NCI-H128 (cell line): ENCODE data around the gene KIRREL3.

Experiments
- DNase-seq: peaks from one replicate; lab custom pipeline; 2025; ENCODE audit not compliant: unreplicated experiment; lab: John Stamatoyannopoulos, UW

Gene KIRREL3

GRCh38 chr11:126793596-126793995, 207.0 kb downstream of the KIRREL3 start:
- no peak for DNase-seq

DNA sequence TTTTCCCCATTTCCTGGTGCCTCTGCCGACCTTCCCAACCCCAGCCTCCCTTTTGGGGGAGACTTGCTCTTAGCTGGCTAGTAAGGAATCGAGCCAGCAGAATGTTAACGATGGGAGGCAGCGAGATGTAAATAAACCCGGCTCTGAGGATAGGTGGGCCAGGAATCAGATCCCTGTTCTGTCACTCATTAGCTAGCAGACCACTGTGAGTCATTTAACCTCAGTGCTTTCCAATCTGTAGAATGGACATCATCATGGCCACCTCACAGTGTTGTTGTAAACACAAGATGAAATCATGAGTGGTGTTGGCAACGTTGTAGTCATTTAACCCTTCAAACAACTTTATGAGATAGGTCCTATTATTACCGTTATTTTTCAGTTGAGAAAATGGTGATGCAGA, 208.6 kb downstream of the KIRREL3 start:
- DNase-seq: no peak

DNA sequence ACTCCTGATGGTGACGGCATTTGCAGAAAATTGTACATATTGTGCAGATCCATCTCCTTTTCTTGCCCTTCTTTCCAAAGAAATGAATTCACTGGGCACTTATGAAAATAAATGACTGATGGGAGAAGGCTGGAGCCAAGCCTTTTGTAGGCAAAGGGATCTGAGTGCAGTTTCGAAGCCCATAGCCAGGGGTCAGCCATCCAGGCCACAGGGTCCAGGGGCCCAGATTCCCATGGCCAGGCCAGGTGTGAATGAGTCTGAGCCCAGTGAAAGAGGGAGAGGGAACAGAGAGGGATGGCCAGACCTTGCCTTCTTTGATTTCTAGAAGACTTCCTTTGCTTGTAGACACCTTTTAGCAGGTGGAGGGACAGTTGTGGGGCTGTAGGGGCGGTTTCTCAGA, 209.1 kb downstream of the KIRREL3 start:
- DNase-seq: no peak

DNA sequence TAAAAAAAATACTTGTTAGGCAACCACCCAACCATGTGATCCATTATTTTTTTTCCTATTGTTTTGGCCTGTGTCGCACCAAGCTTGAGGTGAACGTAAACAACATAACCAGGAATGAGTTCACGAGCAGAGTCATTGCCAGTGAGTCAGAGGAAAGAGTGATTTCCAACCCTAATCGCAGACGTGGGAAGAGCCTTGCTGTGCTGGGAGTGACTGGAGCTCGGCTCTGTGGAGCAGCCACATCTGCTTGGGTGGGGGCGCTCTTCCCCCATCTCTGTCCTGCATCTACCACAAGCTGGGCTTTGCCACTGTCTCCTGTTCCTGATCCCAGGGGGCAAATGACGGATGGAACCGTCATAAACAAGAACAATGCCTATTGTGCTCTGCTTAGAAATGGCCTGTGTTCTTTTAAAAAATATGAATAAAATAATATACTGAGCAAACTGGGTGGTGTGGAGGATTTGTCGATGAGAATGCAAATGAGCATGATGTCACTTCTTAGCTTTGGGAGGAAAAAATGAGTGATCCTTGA, 210.0 kb downstream of the KIRREL3 start:
- no peak for DNase-seq

DNA sequence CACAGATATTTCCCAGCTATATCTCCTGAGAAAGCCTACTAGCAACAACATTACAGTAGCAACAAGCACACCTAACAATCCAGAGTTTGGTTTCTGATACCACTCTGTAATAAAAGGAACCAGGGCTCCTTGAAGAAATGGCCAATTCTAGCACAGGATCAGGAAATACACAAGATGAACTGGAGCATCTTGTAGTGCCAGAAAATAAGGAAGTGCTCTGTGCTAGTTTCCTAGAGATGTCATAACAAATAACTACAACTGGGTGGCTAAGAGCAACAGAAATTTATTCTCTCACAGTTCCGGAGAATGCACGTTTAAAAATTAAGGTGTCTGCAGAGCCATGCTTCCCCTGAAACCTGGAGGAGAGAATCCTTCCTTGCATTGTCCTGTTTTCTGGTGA, 217.8 kb downstream of the KIRREL3 start:
- DNase-seq: no peak

DNA sequence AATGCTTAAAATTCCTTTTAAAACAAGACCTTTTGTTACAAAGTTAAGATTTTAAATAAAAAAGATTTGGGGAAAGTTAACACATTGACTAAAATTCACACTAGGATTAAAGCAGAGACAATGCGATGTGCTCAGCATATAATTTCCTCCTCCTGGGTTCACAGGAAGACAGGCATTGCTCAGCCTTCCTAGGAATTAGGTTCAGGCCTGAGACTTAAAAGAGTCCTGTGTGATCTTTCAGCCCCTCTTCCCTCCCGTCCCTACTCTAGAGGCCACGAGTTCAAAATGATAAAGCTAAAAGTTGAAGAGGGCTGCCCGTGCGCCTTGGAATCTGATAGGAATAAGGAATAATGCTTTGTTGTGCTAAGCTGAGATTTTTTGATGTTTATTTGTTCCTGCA, 218.6 kb downstream of the KIRREL3 start:
- no peak for DNase-seq

DNA sequence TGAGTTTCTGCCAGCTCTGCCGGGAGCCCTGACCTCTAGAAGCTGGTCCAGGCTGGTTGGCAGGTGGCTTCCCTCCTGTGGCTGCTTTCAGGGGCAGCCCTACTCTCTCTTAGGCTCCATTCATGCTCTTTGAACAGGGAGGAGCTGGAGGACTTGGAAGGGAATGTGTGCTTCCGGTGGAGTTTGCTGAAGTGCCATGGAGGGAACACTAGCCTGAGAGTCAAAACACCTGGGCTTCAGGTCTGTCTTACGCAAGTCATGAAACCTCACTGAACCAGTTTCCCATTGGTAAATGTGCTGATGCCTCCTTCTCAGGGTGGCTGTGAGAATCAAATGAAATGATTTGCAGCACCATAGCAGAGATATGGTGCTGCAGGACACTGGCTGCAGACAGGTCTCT, 224.5 kb downstream of the KIRREL3 start:
- DNase-seq: no peak

DNA sequence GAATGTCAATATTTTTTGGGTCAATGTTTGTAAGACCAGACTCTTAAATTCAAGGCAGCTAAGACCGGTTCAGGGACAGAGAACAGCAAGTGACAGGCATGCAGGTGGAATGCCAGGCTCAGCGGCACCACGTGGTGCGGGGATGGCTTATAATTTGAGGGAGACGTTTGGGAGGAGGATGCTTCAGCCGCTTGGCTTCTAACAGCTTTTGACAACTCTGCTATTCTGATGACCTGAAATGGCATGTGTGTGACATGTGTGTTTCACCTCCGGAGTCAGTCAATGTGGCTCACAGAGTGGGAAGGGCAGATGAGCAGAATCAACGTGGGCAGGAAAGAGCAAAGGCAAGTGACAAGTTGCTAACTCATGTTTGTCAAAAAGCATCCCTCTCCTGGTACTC, 228.3 kb downstream of the KIRREL3 start:
- DNase-seq: no peak

DNA sequence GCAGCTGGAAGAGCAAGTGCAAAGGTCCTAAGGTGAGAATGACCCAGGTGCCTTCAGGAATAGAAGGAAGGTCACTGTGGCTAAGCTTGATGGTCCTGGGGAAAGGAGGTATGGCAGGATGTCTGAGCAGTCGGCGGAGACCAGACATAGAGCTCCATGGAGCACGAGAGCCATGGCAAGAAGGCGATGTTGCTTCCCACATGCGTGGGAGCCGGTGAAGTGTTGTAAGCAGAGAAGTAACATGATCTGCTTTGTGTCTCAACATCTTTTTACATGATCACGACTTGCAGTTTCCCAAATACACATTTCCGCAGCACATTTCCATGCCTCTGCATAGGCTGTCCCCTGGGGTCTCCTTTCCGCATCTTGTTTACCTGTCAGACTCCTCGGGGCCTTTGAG, 231.9 kb downstream of the KIRREL3 start:
- no peak for DNase-seq

- DNase-seq: no peak
These were observed 234.1 kb downstream of the KIRREL3 start for GRCh38 chr11:126766440-126766839.

- DNase-seq: no peak
These were observed 235.4 kb downstream of the KIRREL3 start for GRCh38 chr11:126765196-126765595.

DNA sequence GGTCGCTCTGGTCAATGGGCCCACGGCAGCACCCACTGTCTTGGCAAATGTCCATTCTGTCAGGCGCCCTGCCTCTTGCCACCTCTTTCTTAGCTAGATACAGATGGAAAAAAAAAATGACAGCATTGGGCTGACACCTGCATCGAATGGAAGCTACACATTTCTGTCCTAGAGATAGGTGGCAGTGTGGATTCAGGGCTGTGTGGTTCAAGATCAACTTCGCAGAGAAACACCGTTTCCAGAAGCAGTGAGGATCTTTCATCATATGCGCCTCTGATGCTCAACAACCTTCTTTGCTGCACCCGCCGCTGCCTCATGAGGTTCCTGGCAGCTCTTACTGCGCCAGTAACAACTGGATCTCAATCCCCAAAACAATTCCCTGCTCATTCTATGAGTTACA, 236.3 kb downstream of the KIRREL3 start:
- no peak for DNase-seq

GRCh38 chr11:126756855-126757254, 243.7 kb downstream of the KIRREL3 start:
- DNase-seq: no peak

DNA sequence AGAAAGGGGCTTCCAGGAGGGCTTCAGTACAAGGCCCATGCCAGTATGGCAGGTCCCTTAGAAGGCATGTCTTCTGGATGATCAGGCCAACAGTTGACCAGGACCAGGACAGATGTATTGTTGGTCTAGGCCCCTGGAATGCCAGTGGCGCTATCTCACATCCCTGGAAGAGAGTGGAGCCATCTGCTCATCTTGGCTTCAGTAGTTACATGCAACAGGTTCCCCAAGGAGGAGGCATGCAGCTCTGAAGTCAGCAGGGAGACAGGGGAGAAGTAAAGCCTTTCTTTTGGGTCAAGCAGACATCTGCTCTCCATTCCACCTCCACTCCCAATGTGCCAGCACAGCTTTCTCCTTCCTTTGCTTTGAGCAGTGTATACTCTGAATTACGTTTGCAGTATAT, 244.1 kb downstream of the KIRREL3 start:
- no peak for DNase-seq

DNA sequence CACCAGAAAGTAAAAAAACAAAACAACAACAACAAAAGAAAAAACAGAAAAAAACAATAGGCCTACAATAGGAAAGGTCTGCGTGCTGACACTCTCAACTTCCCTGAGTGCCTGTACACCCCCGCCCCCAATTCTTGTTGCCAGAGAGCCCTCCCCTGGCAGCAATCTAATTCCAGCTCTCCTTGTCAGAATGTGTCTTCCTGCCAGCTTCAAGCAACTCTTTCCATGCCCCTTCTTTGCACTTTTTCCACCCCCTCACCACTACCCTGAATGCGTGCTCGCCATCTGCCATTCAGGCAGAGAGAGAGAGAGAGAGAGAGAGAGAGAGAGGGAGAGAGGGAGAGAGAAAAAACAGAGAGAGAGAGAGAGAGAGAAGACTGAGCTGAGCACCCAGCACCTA, 245.0 kb downstream of the KIRREL3 start:
- DNase-seq: no peak

- no peak for DNase-seq
These were observed 245.8 kb downstream of the KIRREL3 start for GRCh38 chr11:126754591-126755426.

- DNase-seq: no peak
These were observed 246.6 kb downstream of the KIRREL3 start for GRCh38 chr11:126753990-126754389.

- no peak for DNase-seq
These were observed 249.3 kb downstream of the KIRREL3 start for GRCh38 chr11:126751242-126751641.

- DNase-seq: no peak
These were observed 251.8 kb downstream of the KIRREL3 start for GRCh38 chr11:126748793-126749192.

GRCh38 chr11:126748100-126748791, 252.3 kb downstream of the KIRREL3 start:
- no peak for DNase-seq

DNA sequence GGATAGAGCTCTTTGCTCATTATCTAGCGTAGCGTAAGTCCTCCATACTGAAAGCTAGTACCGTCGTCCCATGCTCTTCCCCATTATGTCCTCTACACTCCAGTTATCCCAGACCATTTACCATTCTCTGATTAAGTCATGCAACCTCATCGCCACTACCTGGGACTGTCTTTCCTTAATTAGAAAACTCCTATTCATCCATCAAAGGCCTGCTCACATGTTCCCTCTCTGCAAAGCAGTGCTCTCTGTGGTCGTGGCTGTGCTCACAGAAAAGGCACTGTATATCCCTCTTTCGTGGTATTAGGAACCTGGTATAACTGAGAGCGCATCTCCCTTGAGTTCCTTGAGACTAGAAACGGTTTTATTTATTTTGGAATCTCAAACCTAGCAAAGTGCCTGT, 253.3 kb downstream of the KIRREL3 start:
- DNase-seq: no peak

DNA sequence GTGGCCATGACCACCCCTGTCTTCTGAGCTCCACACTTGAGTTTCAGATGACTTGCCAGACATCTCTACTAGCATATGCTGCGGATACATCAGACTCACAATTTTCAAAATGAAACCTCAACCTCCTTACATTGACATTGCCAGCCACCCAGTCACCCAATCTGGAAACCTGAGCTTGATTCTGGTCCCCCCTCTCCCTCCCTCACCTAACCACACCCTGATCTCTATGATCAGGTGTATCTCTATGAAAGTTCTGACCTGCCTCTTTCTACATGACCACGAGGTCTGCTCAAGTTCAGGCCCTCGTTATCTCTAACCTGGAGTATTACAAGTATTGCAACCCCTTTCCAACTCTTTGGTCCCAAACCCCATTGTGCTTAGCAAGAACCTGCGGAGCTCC, 254.1 kb downstream of the KIRREL3 start:
- DNase-seq: no peak
